ENCODE results near the gene TMCO1. TPM values are rescaled to one million over a fixed set of nuclear protein-coding genes. Genes with fewer than 3 reads are reported as not detected.

The TMCO1 gene
- total RNA-seq, 1 experiment from 2014 or later, result 138 TPM

DNA sequence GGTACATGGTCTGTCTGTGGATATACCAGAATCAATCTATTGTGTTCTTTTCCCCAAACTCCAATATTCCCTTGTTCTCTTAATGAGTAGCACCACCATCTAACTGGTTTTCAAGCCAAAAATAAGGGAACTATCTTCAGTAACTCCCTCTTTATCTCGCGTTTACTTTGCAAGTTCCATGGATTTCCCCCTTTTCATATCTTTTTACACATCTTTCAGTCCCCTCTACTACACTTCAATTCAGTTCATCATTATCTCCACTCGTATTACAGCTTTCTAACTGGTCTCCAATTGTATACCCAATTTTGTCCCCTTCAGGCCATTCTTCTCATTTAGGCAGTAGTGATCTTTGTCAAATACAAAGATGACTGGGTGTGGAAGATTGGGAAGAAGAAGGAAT, 4.1 kb upstream of the TMCO1 start:
- Histone ChIP-seq H3K9me3 (no peaks in the 10 kb centered on the region), H3K36me3 (ENCODE audit: control insufficient read depth, insufficient read depth, low read length) (no peaks in the 10 kb centered on the region; the same call in 1 of the 2 replicates), H3K4me3 (ENCODE audit: low read depth, low read length) (no peak overlapping the region), H3K4me1 (peaks cover 17% of the 10 kb centered on the region), H3K27me3 (replicated peaks; ENCODE audit: control insufficient read depth, insufficient read depth, low read length) (no peaks in the 10 kb centered on the region)
- Mint-ChIP-seq H3K27me3 (ENCODE audit: insufficient read depth, unreplicated experiment) (no peaks in the 10 kb centered on the region), H3K4me3 (ENCODE audit: unreplicated experiment) (no peak overlapping the region), H3K9me3 (ENCODE audit: unreplicated experiment) (no peaks in the 10 kb centered on the region), H3K27ac (ENCODE audit: unreplicated experiment) (no peak overlapping the region), H3K36me3 (ENCODE audit: insufficient read depth, unreplicated experiment) (peaks cover 25% of the 10 kb centered on the region), H3K4me1 (ENCODE audit: low read depth, unreplicated experiment) (peaks cover 12% of the 10 kb centered on the region)
- TF ChIP-seq, protein P1, sequence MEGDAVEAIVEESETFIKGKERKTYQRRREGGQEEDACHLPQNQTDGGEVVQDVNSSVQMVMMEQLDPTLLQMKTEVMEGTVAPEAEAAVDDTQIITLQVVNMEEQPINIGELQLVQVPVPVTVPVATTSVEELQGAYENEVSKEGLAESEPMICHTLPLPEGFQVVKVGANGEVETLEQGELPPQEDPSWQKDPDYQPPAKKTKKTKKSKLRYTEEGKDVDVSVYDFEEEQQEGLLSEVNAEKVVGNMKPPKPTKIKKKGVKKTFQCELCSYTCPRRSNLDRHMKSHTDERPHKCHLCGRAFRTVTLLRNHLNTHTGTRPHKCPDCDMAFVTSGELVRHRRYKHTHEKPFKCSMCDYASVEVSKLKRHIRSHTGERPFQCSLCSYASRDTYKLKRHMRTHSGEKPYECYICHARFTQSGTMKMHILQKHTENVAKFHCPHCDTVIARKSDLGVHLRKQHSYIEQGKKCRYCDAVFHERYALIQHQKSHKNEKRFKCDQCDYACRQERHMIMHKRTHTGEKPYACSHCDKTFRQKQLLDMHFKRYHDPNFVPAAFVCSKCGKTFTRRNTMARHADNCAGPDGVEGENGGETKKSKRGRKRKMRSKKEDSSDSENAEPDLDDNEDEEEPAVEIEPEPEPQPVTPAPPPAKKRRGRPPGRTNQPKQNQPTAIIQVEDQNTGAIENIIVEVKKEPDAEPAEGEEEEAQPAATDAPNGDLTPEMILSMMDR (IDR thresholded peaks at IDR 0.05; ENCODE audit: insufficient read depth in 1 of 2, low read depth in 1 of 2, low read length in 1 of 2, severe bottlenecking in 1 of 2, unreplicated experiment in 1 of 2), result no peak
- ChIA-PET POLR2A (no interaction called here), CTCF (no interaction called here)
- intact Hi-C loops (cut with micrococcal nuclease; ENCODE audit: unreplicated experiment), result no loop called here
- BruUV-seq (replicated peaks), result no TSS peak
- DNase-seq, result no peak

- Mint-ChIP-seq H3K36me3 (ENCODE audit: insufficient read depth, unreplicated experiment) (peaks cover 60% of the 10 kb centered on the region), H3K4me3 (ENCODE audit: unreplicated experiment) (no peak overlapping the region), H3K27me3 (ENCODE audit: insufficient read depth, unreplicated experiment) (no peaks in the 10 kb centered on the region), H3K27ac (ENCODE audit: unreplicated experiment) (no peak overlapping the region), H3K4me1 (ENCODE audit: low read depth, unreplicated experiment) (peaks cover 30% of the 10 kb centered on the region), H3K9me3 (ENCODE audit: unreplicated experiment) (no peaks in the 10 kb centered on the region)
- ChIA-PET POLR2A (no interaction called here), CTCF (no interaction called here)
- peaks cover 6% of the 10 kb centered on the region for H3K4me1 ChIP-seq
- DNase-seq, result no peak
- TF ChIP-seq, protein P1 (IDR thresholded peaks at IDR 0.05; ENCODE audit: insufficient read depth in 1 of 2, low read depth in 1 of 2, low read length in 1 of 2, severe bottlenecking in 1 of 2, unreplicated experiment in 1 of 2), result no peak
- BruUV-seq (replicated peaks), result no TSS peak
- H3K4me3 ChIP-seq (ENCODE audit: low read depth, low read length), result no peak overlapping the region
- no peaks in the 10 kb centered on the region; the same call in none of the 2 replicates for H3K36me3 ChIP-seq (ENCODE audit: control insufficient read depth, insufficient read depth, low read length)
- H3K9me3 ChIP-seq, result no peaks in the 10 kb centered on the region
- H3K27me3 ChIP-seq (replicated peaks; ENCODE audit: control insufficient read depth, insufficient read depth, low read length), result no peaks in the 10 kb centered on the region
- intact Hi-C loops (cut with micrococcal nuclease; ENCODE audit: unreplicated experiment), result no loop called here
Measured at GRCh38 chr1:165764277-165764676, 4.4 kb downstream of the TMCO1 start.

- intact Hi-C loops (cut with micrococcal nuclease; ENCODE audit: unreplicated experiment), result no loop called here
- POLR2A ChIA-PET, result no interaction called here
- Histone ChIP-seq H3K36me3 (ENCODE audit: control insufficient read depth, insufficient read depth, low read length) (no peaks in the 10 kb centered on the region; the same call in none of the 2 replicates), H3K4me3 (ENCODE audit: low read depth, low read length) (no peak overlapping the region), H3K27me3 (replicated peaks; ENCODE audit: control insufficient read depth, insufficient read depth, low read length) (no peaks in the 10 kb centered on the region), H3K9me3 (no peaks in the 10 kb centered on the region), H3K4me1 (peaks cover 6% of the 10 kb centered on the region)
- CTCF ChIA-PET, result no interaction called here
- H3K36me3 Mint-ChIP-seq (ENCODE audit: insufficient read depth, unreplicated experiment), result peaks cover 53% of the 10 kb centered on the region
- no peaks in the 10 kb centered on the region for H3K27me3 Mint-ChIP-seq (ENCODE audit: insufficient read depth, unreplicated experiment)
- no peaks in the 10 kb centered on the region for H3K9me3 Mint-ChIP-seq (ENCODE audit: unreplicated experiment)
- peaks cover 30% of the 10 kb centered on the region for H3K4me1 Mint-ChIP-seq (ENCODE audit: low read depth, unreplicated experiment)
- no peak for DNase-seq
- TF ChIP-seq, protein P1 (IDR thresholded peaks at IDR 0.05; ENCODE audit: insufficient read depth in 1 of 2, low read depth in 1 of 2, low read length in 1 of 2, severe bottlenecking in 1 of 2, unreplicated experiment in 1 of 2), result no peak
- no peak overlapping the region for H3K4me3 Mint-ChIP-seq (ENCODE audit: unreplicated experiment)
- no TSS peak for BruUV-seq (replicated peaks)
- H3K27ac Mint-ChIP-seq (ENCODE audit: unreplicated experiment), result no peak overlapping the region
Measured at GRCh38 chr1:165763442-165763841, 5.2 kb downstream of the TMCO1 start.

Data from Caco-2 (cell line).